NCI-H2227 (cell line): ENCODE data around the gene DCAF5.

Experiments
- DNase-seq: peaks from one replicate; lab custom pipeline; 2025; ENCODE audit not compliant: unreplicated experiment; lab: John Stamatoyannopoulos, UW

DCAF5 gene

DNA sequence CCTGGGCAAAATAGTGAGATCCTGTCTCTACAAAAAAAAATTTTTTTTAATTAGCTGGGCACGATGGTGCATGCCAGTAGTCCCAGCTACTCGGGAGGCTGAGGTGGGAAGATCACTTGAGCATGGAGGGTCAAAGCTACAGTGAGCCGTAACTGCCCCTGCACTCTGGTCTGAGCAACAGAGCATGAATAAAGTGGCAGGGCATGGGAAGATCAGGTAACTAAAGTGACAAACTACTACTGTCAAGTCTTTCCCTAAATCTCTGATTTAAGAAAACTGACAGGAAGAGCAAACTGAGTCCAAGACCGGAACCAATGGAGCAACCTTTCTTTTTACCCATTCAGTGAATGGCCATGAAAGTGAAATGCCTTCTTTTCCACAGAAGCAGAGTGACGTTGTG lies 10.8 kb downstream of the DCAF5 start:
- DNase-seq, result no peak

DNA sequence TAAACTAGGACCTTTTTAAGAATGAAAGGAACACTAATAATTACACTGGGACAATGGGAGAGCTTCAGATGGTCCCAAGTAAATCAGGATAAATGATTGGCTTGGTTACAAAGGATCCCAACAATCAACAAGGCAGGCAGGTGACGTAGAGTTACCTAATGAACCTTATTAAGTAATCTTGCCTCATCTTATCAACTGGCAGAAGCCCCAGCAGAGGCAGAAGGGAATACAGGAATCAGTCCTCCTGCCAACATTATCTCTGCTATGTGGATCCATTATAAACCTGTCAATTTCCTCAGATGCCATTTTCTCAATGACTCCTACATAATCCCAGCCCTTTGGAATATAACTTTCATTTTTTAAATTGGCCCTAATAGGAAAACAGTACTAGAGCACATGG lies 11.4 kb downstream of the DCAF5 start:
- DNase-seq, result no peak

DNA sequence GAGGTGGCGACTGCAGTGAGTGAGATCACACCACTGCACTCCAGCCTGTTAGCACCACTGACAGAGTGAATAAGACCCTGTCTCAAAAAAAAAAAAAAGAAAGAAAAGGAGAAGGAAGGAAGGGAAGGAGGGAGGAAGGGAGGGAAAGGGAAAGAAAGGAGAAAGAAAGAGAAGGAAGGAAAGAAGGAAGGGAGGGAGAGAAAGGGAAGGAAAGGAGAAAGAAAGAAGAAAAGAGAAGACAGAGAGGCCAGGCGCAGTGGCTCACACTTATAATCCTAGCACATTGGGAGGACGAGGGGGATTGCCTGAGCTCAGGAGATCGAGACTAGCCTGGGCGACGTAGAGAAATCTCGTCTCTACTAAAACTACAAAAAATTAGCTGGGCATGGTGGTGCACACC lies 13.2 kb downstream of the DCAF5 start:
- DNase-seq, result no peak

DNA sequence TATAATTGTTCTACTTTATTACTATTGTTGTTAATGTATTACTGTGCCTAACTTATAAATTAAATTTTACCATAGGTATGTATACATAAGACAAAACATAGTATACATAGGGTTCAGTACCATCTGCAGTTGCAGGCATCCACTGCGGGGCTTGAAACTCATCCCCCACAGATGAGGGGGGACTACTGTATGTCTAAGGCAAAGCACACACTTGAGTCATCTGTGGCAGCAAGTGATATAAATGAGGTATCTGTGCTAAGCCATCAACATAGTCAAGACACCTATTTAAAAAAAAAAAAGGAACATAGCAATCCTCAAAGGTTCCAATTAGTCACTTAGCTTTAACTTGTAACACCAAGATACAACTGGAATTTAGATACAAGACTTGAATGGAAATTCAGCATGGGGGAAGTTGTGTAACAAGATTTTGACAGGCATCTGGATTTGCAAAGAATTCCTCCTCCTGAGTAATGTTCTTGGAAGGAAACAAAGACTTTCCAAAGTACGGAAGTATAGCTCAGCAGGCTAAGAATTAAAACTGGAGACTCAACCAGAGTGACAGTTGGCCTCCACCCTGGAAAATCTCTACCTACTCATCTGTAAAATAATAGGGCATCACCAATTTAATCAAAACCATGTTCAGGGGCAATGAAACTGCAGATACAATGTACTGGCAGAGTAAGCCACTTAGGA lies 14.9 kb downstream of the DCAF5 start:
- no peak for DNase-seq

DNA sequence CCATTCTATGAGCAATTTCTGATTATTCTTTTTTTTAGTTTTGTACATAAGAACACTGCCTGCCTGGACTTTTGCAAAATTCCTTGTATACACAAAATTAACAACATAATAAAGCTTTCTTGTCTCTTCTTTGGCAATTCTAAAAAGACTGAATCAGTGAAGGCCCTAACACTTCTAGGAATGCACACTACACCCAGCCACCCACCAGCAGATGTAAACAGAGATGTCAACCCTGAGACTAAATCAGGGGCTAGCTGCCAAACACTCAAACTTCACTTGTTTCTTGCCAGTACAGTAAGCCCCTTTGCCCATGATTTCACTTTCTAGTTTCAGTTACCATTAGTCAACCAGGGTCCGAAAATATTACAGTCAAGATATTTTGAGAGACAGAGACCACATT lies 15.5 kb downstream of the DCAF5 start:
- DNase-seq, result no peak

DNA sequence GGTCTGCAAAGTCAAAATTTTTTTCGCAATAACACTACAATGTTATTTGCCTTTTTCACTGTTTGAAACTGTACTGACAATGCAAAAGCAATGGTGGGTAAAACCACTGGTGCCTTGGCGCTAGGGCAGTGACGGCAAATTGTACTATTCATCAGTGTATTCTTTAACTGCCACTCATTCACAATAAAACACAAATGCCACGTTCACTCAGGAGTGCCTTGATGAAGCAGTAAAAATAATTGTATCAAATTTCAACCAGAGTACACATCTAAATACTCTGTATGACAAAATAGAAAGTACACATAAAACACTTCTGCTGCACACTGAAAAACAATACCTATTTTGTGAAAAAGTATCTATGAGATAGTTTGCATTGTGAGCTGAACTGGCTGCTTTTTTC lies 17.8 kb downstream of the DCAF5 start:
- no peak for DNase-seq

DNA sequence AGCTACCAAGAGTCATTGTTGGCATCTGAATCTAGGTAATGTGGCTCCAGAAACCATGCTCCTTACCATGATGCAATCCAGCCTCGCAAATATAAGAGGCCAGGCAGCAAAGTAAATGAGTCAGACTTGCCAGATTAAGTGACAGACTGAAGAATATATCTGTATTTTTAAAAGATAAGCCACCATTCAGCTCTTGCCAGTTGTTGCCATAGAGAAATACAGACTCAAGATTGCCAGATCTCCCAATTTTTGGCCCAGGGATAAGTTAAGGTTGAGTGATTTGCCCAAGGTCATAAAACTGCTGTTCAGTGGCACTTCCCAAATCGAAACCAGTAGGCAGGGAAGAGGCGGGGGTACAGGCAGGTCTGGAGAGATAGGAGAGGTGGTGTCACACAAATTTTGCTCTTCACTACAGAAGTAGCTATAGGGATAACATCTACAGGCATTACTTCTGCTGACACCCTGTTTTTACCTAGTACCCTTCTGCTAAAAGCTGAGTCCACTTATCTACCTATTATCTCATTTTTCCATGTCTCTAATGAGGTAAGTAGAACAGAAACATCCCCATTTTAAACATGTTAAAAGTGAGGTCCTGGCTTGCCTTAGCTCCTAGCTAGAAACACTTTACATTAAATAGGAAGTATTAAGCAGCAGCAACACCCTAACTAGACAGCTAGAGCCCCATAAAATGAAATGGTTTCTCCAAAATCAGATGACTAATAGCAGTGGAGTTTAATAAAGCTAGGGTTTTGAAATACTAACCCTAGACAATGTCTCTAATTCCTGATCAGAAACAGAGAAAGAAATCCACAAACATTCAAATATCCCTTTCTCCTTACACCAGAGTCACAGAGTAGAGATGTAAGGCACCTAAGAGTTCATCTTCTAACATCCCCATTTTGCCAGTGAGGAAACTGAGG lies 19.5 kb downstream of the DCAF5 start:
- no peak for DNase-seq

DNA sequence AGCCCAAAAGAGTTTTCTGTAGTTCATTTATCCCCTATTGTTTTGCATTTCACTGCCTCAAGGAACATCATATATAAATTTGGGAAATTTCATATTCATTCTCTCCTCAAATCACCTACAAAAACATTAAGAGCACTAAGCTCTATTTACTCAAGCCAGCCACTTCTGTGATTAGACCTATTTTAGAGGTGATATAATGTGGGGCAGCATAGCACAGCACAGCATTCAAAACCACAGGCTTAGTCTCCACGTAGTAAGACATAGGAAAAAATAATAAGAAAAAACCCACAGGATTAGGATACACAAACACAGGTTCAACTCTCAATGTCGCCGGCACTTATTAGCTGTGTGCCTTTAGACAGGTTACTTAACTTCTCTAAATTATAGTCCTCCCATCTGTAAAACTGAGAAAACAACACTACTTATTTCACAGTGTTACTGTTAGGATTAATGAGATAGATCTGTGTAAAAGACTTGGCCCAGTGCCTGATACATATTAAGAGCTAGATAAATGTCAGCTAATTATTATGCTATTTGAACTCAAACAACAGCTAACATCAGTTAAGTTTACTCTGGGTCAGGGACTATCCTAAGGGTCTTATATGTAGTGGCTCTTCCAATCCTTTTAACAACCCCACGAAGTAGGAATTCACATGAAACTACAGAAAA lies 20.3 kb downstream of the DCAF5 start:
- DNase-seq, result no peak

DNA sequence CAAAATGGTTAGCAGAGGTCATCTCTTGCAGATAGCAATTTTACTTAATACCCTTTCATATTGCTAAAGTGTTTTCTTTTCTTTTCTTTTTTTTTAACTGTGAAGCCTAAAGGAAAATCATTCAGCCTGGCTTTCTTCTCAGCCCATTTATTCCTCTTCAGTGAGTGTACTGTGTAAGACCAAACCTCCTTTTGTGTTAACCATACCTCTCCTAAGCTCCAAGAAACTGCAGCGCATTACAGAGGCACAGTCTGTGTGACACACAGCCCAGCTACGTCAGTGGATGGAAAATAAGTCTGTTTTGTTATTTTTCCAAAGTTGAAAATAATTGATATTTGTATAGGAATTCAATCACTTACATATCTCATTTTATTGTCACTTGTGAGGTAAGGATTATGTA lies 21.7 kb downstream of the DCAF5 start:
- DNase-seq, result no peak

DNA sequence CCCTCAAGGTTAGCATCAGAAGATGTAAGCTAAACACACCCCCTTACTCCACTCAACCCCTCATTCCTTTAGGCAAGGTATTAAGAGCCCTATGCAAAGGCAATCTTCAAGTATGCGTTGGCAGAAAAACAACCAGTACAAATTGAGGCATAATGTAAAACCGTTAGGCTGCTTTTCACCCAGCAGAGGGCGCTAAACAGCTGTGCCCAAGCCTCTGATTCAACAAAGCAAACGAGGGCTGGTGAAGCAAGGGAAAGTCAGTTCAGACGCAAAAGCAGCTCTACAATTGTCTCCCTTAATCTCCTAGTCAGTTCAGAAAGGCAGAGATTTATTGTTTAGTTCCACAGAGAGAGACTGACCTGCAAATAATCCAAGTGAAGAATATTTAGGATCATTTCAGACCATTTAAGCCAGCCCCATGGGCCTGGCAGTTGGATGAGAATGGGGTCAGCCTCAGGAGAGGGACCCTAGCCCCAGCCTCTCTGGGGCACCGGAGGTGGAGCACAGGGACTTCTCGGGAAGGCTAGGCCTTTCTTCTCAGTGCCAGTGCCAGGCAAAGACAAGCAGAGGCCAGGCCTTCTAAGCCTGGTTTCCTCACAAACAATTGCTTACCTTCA lies 23.5 kb downstream of the DCAF5 start:
- DNase-seq, result peak; percentile 88

DNA sequence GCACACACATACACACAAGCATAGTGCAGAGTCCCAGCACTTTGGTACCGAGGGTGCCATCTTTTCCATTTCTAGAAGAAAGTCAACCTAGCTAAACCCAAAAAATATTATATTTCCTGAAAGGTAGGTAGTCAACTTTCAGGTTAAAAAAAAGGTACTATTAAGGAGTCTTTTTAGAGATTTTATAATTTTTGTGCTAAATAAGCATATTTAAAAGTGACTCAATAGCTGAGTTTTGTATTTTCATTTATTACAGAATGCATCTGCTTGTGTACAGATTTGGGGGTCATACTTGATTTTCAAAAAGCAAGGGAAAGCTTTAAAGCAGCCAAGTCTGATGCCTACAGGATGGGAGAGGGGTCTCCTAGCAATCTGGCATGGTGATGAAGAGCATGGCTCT lies 34.6 kb downstream of the DCAF5 start:
- no peak for DNase-seq

DNA sequence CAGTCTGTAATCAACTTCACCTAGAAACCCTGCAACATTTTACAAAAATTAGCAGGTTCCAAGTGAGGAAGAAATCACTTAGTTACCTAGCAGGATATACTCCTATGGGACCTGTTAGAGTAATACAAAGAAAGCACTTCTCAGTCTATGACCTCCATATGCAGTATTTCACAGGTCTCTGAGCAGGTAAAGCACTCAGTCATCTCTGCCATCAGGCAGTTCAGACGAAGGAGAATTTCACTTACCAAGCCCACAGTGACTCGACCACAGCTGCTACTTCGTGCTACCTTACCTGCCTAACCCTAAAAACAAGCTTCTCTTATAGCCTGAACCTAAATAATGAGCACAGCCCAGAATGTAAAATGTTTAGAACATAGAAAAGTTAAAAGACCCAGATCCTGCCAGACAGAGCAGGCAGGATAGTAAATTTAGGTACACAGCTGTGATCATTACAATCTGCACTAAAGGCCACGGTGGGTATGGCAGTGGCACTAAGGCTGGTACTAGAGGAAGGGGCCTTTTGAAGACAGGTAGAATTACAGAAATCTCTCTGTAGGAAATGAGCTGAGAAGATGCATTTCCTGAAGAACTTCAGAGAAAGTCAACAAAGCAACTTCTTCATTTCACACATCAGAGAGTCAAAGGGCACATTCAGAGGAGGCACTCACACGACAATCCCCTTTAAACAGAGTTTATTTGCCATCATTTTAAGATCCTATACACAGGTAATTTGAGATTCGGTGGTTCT lies 35.7 kb downstream of the DCAF5 start:
- no peak for DNase-seq

DNA sequence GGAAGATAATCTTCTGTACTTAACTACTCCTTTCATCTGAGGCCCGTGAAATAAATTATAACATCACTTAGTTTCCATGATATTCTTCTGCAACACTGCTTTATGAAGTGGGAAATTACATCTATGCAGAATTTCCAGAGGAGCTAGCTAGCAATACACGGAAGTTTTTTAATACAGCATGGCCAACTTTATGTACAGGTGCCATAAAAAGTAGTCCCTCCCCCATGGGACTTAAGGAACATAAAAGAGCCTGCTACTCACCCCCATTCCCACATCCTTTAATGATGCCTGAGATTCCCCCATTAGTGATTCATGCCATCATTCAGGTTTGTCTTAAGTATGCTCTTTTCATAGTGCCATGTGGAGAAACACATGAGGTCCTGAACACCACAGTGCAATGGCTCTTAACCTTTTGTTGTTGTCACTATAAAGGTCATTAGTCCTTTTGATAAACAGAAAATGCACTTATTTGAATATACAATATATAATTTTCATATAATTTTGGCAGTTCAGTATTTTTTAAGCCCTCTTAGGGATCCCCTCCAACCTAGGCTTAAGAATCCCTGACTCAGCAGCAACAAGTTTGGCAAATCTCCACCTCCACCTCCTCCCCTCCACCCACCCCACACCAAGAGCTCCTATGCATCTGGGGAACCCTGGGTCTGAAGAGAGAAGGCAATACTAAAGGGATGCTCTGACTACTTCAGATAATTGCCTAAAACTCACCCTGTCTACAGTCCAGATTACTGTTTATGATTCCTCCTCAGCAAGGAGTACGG lies 37.3 kb downstream of the DCAF5 start:
- DNase-seq, result no peak

DNA sequence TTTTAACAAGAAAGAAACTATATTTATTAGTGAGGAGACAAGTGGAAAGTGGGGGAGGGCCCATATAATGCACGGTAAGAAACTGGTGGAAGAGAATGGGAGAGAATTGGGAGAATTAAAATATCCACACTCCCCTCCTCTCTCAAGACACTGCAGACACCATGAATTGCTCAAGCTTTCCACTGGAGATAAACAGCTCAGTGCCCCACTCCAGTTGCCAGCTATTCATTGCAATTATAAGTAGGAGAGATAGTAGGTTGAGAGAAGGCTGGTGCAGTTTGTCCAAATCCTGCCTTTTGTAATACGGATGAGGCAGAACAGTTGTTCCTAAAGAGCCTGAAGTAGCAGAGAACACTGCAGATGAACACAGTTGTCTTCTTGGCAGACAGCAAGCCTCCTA lies 38.2 kb downstream of the DCAF5 start:
- DNase-seq, result no peak

DNA sequence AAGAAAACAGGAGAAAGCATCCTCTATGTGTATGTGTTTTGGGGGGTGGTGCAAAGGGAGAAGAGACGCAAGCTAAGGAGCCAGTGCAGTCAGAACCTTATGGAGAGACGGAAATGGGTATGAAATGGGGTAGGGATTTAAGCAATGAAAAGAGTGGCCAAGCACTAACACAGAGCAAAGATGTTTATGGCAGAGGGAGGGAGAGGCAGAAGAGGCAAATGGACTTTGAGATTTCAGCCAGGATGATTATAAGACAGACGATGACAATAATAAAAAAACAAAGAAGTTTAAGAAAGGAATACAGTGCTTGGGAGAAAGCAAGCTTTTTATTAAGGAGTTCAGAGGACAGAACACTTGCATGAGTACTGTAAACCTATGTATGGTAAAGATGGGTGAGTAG lies 44.6 kb downstream of the DCAF5 start:
- DNase-seq, result no peak

DNA sequence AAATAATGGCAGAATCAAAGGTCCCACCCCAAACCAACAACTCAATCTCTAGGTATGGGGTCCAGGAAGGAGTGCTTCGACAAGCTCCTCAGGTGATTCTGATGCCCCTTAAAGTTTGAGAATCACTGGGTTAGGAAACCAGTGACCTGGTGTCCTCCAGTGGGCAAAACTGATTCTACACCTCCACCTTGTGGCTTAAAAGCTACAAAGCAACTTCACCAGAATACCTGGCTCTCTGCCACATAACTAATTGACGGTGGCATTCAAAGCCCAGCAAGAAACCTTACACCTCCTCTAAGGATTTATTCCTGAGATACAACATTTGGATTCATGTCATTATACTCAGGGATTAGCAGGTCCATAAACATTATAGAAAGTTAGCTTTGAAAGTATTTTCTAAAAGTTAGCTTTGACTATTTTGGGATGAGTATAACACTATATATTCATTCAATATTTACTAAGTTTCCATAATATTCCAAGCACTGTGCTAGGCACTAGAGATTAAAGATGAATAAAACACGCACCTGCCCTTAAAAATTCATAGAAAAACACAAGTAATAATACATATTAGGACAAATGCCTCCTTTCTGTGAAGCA lies 45.4 kb downstream of the DCAF5 start:
- DNase-seq, result peak; percentile 73

DNA sequence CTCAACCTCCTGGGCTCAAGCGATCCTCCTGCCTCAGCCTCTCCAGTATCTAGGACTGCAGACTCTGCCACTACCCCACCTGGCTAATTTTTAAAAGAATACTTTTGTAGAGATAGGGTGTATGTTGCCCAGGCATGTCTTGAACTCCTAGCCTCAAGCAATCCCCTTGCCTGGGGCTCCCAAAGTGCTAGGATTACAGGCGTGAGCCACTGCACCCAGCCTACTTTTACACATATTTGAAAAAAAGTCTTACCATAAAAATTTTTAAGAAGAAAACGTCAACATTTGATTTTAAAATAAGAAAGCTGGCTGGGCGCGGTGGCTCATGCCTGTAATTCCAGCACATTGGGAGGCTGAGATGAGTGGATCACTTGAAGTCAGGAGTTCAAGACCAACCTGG lies 46.5 kb downstream of the DCAF5 start:
- DNase-seq, result no peak

DNA sequence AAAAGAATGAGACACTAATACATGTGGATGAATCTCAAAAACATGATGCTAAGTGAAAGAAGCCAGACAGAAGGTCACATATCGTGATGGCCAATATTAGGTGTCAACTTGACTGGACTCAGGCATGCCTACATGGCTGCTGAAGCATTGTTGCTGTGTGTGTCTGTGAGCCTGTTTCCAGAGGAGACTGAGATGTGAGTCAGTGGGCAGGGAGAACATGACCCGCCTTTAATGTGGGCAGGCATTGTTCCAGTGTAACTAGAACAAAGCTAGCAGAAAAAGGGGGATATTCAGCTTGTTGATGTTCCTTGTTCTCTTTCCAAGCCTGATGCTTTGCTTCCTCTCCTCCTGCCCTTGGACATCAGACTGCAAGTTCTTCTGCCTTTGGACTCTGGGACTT lies 47.6 kb downstream of the DCAF5 start:
- no peak for DNase-seq

DNA sequence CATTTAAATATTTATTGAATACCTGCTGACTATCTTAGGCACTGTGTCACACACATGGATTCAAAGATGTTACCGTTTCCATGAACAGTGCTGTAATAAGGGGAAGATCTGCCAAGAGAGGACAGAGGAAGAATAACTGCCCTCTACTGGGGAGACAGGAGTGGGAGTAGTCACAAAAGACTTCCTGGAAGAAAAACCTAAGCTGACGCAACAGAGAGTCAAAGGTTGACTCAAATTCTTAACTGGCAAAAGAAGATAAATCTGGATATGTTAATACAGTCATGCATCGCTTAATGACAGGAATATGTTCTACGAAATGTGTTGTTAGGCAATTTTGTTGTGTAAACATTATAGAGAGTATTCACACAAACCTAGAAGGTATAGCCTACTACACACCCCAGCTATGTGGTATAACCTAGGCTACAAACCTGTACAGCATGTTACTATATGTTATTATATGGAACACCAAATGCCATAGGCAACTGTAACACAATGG lies 51.5 kb downstream of the DCAF5 start:
- peak; percentile 20 for DNase-seq
